Upper lobe of left lung (tissue), 6 donors: ENCODE results near the gene GRB10. TPM values are rescaled to one million over a fixed set of nuclear protein-coding genes. Genes with fewer than 3 reads are reported as not detected.
A peak's percentile ranks its signal among the peaks of the same experiment; 100 is the strongest.

Source experiments
- ATAC-seq, 2 donors: fragments of 200-7000 bp; cut with Tn5 transposase; one replicate each; pipeline ENCODE4 v1.9.1; 2022; ENCODE audit warnings: mild to moderate bottlenecking in 2 of 2, moderate library complexity in 2 of 2; ENCODE audit not compliant: low FRiP score in 2 of 2
- DNase-seq, 2 donors: peaks; one replicate each; pipeline ENCODE4 v3.0.0-alpha.2; 2019 to 2020
- H3K27ac ChIP-seq, 4 donors: fragments of 200-600 bp; sonication (generic); one replicate each; pipeline ENCODE4 v1.5.1; 2016 to 2019
- H3K27me3 ChIP-seq, 4 donors: fragments of 200-600 bp; sonication (generic); one replicate each; pipeline ENCODE4 v1.5.1; 2017 to 2019
- H3K36me3 ChIP-seq, 4 donors: fragments of 200-600 bp; sonication (generic); one replicate each; pipeline ENCODE4 v1.5.1; 2016 to 2019
- H3K4me1 ChIP-seq, 4 donors: fragments of 200-600 bp; sonication (generic); one replicate each; pipeline ENCODE4 v1.5.1; 2018 to 2019
- H3K4me3 ChIP-seq, 4 donors: fragments of 200-600 bp; sonication (generic); one replicate each; pipeline ENCODE4 v1.5.1; 2017 to 2019; ENCODE audit warnings: mild to moderate bottlenecking in 2 of 4, moderate library complexity in 1 of 4
- H3K9me3 ChIP-seq, 4 donors: fragments of 200-600 bp; sonication (generic); one replicate each; pipeline ENCODE4 v1.5.1; 2018 to 2019
- EP300 ChIP-seq, 4 donors: sonication (generic); formaldehyde crosslinking; IDR thresholded peaks; one replicate each; pipeline ENCODE4 v1.5.1; 2017; ENCODE audit warnings: antibody characterized with exemption in 4 of 4, control low read depth in 2 of 4
- POLR2A ChIP-seq, 4 donors: fragments of 450-650 bp; IDR thresholded peaks; one replicate each; pipeline ENCODE4 v1.5.1; 2016 to 2017; ENCODE audit warnings: antibody characterized with exemption in 4 of 4, mild to moderate bottlenecking in 2 of 4
- POLR2AphosphoS5 ChIP-seq, 2 donors: sonication (generic); formaldehyde crosslinking; IDR thresholded peaks; one replicate each; pipeline ENCODE4 v1.5.1; 2017; ENCODE audit warnings: antibody characterized with exemption in 2 of 2
- WGBS, 2 donors: methylation state at CpG; one replicate each; pipeline ENCODE4 v1.1.5; 2017 to 2018; 5-methylcytosine and 5-hydroxymethylcytosine counted together
- total RNA-seq, 6 donors: library from RNA; depleted of rRNA in 4 of 6; stranded (reverse); fragments of >200 nt in 4 of 6; gene quantifications; one replicate each; pipeline versions ENCODE4 v1.1.0 to v1.2.1, GENCODE V29; 2016 to 2021
- TF ChIP-seq, protein P1 (sequence below), 6 experiments: fragments of 450-650 bp in 4 of 6; fragments of 200-600 bp in 2 of 6; sonication (generic) in 2 of 6; IDR thresholded peaks; one replicate each; pipeline ENCODE4 v1.5.1; 2016 to 2019; ENCODE audit warnings: antibody characterized with exemption in 6 of 6
- donor health status: DM: no; HTN: no; CAD: no; lungs with moderate emphysema.
- donor health status: DM: no; HTN: yes; CAD: no; lungs with severe emphysema.

Gene GRB10
- total RNA-seq, 6 donors from 2014 or later, result 32.8 to 92.2 (median 46.5) TPM

DNA sequence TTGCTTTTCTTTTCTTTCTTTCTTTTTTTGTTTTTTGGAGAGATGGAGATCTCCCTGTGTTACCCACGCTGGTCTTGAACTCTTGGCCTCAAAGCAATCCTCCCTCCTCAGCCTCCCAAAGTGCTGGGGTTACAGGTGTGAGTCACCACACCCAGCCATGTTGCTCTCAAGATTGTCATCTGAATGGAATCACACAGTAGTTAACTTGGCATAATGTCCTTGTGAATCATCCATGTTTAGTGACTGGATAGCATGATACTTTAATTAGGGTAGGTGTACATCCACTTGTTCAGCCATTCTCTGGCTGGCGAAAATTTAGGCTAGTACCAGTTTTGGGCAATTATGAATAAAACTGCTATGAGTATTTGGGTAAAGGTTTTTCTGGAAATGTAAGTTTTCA, 15.4 kb upstream of the GRB10 start:
- TF ChIP-seq POLR2A (IDR thresholded peaks at IDR 0.05) (no peak), EP300 (IDR thresholded peaks at IDR 0.05) (no peak), POLR2AphosphoS5 (IDR thresholded peaks at IDR 0.05) (no peak)
- TF ChIP-seq, protein P1, sequence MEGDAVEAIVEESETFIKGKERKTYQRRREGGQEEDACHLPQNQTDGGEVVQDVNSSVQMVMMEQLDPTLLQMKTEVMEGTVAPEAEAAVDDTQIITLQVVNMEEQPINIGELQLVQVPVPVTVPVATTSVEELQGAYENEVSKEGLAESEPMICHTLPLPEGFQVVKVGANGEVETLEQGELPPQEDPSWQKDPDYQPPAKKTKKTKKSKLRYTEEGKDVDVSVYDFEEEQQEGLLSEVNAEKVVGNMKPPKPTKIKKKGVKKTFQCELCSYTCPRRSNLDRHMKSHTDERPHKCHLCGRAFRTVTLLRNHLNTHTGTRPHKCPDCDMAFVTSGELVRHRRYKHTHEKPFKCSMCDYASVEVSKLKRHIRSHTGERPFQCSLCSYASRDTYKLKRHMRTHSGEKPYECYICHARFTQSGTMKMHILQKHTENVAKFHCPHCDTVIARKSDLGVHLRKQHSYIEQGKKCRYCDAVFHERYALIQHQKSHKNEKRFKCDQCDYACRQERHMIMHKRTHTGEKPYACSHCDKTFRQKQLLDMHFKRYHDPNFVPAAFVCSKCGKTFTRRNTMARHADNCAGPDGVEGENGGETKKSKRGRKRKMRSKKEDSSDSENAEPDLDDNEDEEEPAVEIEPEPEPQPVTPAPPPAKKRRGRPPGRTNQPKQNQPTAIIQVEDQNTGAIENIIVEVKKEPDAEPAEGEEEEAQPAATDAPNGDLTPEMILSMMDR (IDR thresholded peaks at IDR 0.05), result no peak
- H3K36me3 ChIP-seq, result no peaks in the 10 kb centered on the region
- no peaks in the 10 kb centered on the region for H3K4me1 ChIP-seq
- H3K9me3 ChIP-seq, result no peaks in the 10 kb centered on the region
- 94 to 100% methylated on average over 2 of the region's 2 CpGs for WGBS, 2 donors
- H3K27ac ChIP-seq, result no peak overlapping the region
- no peaks in the 10 kb centered on the region for H3K27me3 ChIP-seq
- DNase-seq (no peak), ATAC-seq (no peak)
- no peak overlapping the region for H3K4me3 ChIP-seq

DNA sequence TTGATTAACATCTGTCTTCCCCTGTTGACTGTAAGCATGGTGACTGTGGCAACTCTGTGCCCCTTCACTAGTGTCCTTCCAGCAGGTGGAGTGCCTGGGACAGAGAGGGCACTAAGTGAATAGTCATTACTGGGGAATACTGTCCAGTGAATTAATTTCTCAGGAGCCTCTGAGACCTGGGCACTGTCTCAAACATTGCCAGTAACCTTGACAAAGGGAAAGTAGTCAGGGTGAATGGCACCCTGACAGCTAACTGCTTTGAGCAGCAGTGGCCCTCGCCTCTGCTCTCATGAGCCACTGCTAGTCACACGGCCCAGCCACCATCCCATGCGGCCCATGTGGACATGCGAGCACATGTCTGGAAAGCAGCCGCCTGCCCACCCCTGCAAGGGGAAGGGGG, 13.1 kb upstream of the GRB10 start:
- no peaks in the 10 kb centered on the region for H3K36me3 ChIP-seq
- no peaks in the 10 kb centered on the region for H3K27me3 ChIP-seq
- ATAC-seq (no peak), DNase-seq (peak in 1 of 2 donors; percentile 49)
- H3K9me3 ChIP-seq, result no peaks in the 10 kb centered on the region
- WGBS, 2 donors, result 93 to 94% methylated on average over 5 of the region's 5 CpGs
- no peak for TF ChIP-seq POLR2A (IDR thresholded peaks at IDR 0.05)
- TF ChIP-seq EP300 (IDR thresholded peaks at IDR 0.05), result no peak
- no peak overlapping the region for H3K4me3 ChIP-seq
- peaks cover 9 to 14% (median 13%) of the 10 kb centered on the region in 4 donors for H3K4me1 ChIP-seq
- no peak overlapping the region for H3K27ac ChIP-seq

DNA sequence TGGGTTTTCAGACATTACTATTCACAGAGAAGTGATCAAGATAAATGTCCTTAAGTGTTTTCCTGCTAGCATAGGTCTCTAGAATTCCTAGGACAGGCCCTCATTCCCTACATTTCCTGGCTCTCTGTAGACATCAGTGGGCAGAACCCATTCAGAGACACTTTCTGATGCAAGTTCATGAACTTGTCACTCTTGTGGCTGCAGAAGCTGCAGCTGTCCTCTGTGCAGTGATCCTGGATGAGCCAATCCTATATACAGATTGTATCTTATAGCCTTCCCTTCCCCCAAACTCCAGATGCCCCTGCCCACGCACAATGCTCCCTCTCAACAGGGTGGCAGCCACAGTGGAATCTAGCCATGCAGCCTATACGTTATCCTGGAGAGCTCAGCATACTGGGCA, 12.6 kb upstream of the GRB10 start:
- Histone ChIP-seq H3K4me3 (no peak overlapping the region), H3K36me3 (no peaks in the 10 kb centered on the region), H3K4me1 (peaks cover 10 to 20% (median 19%) of the 10 kb centered on the region in 4 donors), H3K9me3 (no peaks in the 10 kb centered on the region), H3K27ac (no peak overlapping the region), H3K27me3 (no peaks in the 10 kb centered on the region)
- TF ChIP-seq, protein P1 (IDR thresholded peaks at IDR 0.05), result no peak
- TF ChIP-seq EP300 (IDR thresholded peaks at IDR 0.05) (no peak), POLR2AphosphoS5 (IDR thresholded peaks at IDR 0.05) (no peak), POLR2A (IDR thresholded peaks at IDR 0.05) (no peak)
- DNase-seq, result no peak
- no peak for ATAC-seq
- WGBS, 2 donors, result 78 to 81% methylated on average over 2 of the region's 2 CpGs

DNA sequence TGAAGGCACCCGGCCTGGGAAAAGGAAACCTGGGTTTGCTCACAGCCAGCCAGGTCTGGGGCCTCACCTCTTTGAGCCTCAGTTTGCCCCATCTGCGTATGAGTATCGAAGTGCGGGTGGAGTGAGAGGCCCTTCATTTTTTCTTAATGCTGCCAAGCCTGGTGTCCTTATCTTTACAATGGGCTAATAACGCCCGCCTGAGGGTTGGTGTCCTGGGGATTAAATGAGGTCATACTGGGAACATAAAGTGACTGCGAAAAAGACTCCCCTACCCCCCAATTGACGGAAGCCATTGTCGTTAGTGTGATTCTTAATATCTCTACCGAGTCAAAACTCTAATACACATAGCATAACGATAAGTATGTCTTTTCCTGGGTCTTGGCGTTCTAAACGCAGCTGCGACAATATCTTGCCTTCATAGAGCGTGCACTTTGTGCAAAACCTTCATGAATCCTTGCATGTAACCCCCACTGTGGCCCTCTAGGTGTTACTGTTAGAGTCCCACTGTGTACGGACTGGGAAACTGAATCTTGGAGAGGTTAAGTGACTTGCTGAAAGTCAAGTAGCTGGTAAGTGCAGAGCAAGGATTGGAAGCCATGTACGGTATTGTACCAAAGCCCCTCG, 11.4 kb upstream of the GRB10 start:
- Histone ChIP-seq H3K27ac (peak overlapping the region; percentile 73 to 89 (median 78)), H3K27me3 (no peaks in the 10 kb centered on the region), H3K4me1 (peaks cover 10 to 25% (median 23%) of the 10 kb centered on the region in 4 donors), H3K4me3 (peak overlapping the region in 3 of 4 donors; percentile 75 to 79 (median 77)), H3K9me3 (no peaks in the 10 kb centered on the region), H3K36me3 (no peaks in the 10 kb centered on the region)
- DNase-seq (no peak), ATAC-seq (peak in 1 of 2 donors; percentile 3)
- 72 to 77% methylated on average over 17 to 18 of the region's 18 CpGs for WGBS, 2 donors
- TF ChIP-seq, protein P1 (IDR thresholded peaks at IDR 0.05), result no peak
- TF ChIP-seq POLR2A (IDR thresholded peaks at IDR 0.05), result no peak
- TF ChIP-seq EP300 (IDR thresholded peaks at IDR 0.05), result no peak
- TF ChIP-seq POLR2AphosphoS5 (IDR thresholded peaks at IDR 0.05), result no peak

DNA sequence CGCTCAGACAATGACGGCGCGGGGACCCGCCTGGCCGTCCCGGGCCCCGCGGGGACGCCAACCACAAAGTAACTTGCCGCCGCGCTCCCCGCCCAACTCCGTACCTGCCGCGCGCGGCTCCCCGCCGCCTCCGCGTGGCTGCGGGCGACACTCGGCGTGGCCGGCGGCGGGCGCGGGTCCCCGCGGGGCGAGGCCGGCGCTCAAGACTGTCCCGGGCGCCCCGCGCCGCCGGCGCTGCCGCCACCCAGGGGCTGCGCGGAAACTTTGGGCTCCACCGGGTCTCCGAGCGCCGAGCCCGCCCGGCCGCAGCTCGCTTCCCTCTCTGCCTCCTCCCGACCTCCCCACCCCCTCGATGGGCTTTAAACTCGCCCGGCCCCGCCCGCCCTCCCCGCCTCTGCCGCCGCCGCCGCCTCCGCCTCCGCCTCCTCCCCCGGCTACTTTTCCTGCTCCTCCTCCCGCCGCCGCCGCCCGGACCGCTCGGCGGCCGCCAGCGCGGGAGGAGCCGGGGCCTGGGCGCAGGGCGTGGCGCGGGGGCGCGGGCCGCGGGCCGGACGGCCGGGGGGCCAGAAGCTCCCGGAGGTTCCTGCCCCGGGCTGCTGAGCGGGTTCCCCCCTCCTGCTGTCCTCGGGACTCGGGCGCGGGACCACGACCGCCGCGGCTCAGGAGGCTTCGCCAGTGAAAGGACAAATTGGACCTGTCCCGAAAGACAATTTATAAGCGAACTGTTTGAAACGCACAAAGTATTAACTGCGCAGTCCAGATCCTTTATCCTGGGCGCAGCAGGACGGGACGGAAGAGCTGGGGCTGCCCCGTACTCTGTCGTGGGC, 10.6 kb upstream of the GRB10 start:
- WGBS, 2 donors, result 1 to 6% methylated on average over 6 to 95 of the region's 113 CpGs
- peak; percentile 64 to 93 for DNase-seq

More for the DNA sequence above, 10.6 kb upstream of the GRB10 start:
- no peaks in the 10 kb centered on the region for H3K9me3 ChIP-seq
- peaks cover 10 to 25% (median 23%) of the 10 kb centered on the region in 4 donors for H3K4me1 ChIP-seq
- H3K27ac ChIP-seq, result peak overlapping the region; percentile 73 to 89 (median 78)
- H3K4me3 ChIP-seq, result peak overlapping the region; percentile 32 to 79 (median 76)
- TF ChIP-seq POLR2AphosphoS5 (IDR thresholded peaks at IDR 0.05), result peak in 1 of 2 donors; percentile 52
- TF ChIP-seq, protein P1 (IDR thresholded peaks at IDR 0.05), result no peak
- peak in 1 of 4 donors; percentile 43 for TF ChIP-seq POLR2A (IDR thresholded peaks at IDR 0.05)
- TF ChIP-seq EP300 (IDR thresholded peaks at IDR 0.05), result no peak
- H3K27me3 ChIP-seq, result no peaks in the 10 kb centered on the region
- H3K36me3 ChIP-seq, result no peaks in the 10 kb centered on the region
- ATAC-seq, result peak; percentile 42 to 90
